CD4-positive, alpha-beta T cell treated with Interleukin-12 subunit alpha and Interleukin-12 subunit beta, for 1 hour (primary cell): ENCODE results near the gene POU5F1.
"Not testable (repeated sequence)": the region's sequence is repeated elsewhere in the genome, so short reads cannot be mapped to it uniquely, and the experiment has no call there.

ENCODE experiments used
- DNase-seq: peaks from one replicate; pipeline ENCODE4 v3.0.0-alpha.2; 2020

POU5F1 gene

DNA sequence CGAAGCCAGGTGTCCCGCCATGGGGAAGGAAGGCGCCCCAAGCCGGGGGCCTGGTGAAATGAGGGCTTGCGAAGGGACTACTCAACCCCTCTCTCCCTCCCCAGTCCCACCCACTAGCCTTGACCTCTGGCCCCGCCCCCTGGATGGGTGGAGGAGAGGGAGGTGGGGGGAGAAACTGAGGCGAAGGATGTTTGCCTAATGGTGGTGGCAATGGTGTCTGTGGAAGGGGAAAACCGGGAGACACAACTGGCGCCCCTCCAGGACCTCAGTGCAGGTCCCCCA lies at the start of gene POU5F1:
TSS of gene POU5F1 (minus strand) at position 83 of the 282 bp plus-strand sequence. CDS start at position 21, 62 bp downstream.
- DNase-seq: no peak

DNA sequence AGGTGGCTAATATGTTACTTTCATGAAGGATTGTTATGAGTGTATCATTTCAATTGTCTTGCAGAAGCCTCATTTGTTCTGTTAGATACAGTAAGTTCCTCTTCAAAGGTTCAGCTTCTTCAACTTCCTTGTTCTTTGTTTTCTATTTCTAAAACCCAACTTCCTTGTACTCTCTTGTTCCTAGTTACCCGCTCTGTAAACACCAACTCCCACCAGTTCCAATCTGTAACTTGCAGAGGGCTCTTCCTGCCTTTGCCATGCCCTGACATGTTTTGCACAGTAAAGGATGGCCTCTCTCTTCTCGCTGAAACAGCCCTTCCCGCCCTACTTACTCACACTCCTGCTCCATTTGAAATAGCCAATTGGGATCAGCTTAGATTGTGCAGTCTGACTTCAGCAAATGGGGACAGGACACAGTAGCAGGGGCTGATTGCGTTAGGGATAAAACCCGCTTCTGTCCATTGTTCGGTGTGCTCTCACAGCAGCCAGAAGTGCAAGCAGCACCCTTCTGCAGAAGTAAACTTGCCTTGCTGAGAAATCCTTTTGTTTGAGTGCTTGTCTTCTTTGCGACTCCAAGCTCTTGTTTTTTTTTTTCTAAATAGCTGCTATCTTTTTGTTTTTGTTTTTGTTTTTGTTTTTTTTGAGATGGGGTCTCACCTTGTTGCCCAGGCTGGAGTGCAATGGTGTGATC lies 45.9 kb upstream of the POU5F1 start:
- DNase-seq: no peak

- not testable (repeated sequence) for DNase-seq
Measured at GRCh38 chr6:31215216-31215615, 44.7 kb upstream of the POU5F1 start.

GRCh38 chr6:31214516-31214915 lies 44.0 kb upstream of the POU5F1 start:
- no peak for DNase-seq

- DNase-seq: no peak
Measured at GRCh38 chr6:31210741-31211532, 40.5 kb upstream of the POU5F1 start.

DNA sequence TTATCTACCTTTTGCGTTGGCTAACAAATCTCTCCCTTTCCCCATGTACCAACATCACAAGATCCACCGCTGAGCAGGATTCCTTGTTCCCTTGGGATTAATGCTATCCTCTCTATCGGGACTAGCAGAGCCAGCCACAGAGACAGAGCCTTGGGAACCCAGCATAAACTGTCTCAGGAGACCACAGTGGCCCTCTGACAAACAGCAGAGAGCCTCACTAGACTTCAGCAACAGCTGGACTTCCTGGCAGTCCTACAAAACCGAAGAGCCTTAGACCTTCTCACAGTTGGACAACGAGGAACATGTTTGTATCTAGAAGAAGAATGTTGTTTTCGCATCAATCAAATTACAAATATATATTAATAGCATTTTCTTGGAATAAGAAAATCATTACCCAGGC lies 39.6 kb upstream of the POU5F1 start:
- DNase-seq: no peak

GRCh38 chr6:31209137-31209536 lies 38.7 kb upstream of the POU5F1 start:
- DNase-seq: no peak

GRCh38 chr6:31208506-31208905 lies 38.0 kb upstream of the POU5F1 start:
- no peak for DNase-seq

DNA sequence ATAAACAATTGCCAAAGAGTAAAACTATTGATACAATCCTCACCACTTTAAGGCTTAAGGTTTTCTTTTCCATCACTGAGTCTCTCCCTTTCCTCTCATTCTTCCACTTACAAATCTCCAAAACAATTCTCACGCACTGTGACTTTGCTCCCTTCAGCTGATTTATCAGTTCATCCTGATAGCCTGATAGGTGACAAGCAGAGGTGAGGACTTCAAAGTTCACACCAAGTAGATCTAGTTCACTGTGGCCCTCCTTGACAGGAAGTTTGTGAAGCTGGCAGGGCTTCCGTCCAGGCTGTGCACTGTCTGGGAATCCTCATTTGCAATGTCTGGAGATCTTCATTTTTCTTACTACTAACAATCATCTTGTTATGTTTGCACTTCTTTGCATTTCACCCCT lies 35.2 kb upstream of the POU5F1 start:
- DNase-seq: no peak

DNA sequence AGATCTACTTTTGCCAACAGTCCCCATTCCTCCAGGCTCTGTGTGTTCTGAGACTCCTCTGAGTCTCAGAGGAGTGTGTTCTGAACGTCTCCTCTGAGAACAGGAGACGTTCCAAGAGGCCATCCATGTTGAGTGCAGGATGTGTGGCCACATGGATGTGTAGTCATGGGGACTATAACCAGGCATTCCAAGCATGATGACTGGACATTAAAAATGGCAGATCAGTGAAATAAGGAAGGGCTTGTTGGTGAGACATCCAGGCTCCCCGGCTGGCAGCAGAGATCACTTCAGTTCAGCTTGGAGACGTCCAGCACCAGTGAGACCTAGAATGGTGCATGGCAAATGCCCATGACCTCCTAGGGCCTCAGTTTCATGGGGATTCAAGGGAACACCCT lies 34.3 kb upstream of the POU5F1 start:
- no peak for DNase-seq

DNA sequence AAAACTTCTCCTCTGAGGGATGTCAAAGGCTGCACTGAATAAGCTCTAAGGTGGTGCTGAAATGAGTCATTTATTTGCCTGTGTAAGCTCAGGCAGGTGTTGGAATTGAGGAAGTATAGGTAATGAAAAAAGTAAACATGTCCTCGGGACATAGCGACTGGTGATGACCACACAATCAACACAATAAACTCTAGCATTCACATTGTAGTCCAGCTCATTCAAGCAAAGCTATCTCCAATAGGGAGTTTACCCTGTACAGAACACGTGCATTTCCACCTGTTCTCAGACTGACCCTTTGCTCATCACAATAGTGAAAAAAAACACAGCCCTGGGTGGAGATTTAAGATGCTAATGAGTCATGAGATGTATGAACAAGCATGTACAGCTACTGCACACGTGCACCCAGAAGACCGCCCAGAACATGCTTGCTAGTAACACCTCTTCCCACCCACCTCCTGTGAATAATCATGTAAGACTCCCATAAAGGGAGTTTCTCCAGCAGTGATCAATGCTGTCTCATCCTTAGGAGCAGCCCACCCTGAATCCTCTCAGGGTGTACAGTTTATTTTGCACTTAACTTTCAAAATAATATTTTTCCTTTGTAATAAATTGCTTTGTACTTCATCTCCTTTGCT lies 33.0 kb upstream of the POU5F1 start:
- peak; percentile 64 for DNase-seq

GRCh38 chr6:31202259-31203166 lies 32.0 kb upstream of the POU5F1 start:
- no peak for DNase-seq

- not testable (repeated sequence) for DNase-seq
Measured at GRCh38 chr6:31199105-31199452, 28.6 kb upstream of the POU5F1 start.

GRCh38 chr6:31197559-31198305 lies 27.2 kb upstream of the POU5F1 start:
- DNase-seq: peak; percentile 96

DNA sequence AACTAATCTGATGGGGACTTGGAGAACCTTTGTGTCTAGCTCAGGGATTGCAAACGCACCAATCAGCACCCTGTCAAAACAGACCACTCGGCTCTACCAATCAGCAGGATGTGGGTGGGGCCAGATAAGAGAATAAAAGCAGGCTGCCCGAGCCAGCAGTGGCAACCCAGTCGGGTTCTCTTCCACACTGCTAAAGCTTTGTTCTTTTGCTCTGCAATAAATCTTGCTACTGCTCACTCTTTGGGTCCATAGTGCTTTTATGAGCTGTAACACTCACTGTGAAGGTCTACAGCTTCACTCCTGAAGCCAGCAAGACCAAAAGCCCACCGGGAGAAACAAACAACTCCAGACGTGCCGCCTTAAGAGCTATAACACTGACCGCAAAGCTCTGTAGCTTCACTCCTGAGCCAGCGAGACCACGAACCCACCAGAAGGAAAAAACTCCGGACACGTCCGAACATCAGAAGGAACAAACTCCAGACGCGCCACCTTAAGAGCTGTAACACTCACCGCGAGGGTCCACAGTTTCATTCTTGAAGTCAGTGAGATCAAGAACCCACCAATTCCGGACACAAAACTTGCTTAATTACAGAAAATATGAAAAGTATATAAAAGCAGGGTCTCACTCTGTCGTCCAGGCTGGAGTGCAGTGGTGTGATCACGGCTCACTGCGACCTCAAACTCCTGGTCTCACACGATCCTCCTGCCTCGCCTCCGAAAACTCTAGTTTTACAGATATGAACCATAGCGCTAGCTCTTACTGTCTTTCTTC lies 26.0 kb upstream of the POU5F1 start:
- peak; percentile 35 for DNase-seq

DNA sequence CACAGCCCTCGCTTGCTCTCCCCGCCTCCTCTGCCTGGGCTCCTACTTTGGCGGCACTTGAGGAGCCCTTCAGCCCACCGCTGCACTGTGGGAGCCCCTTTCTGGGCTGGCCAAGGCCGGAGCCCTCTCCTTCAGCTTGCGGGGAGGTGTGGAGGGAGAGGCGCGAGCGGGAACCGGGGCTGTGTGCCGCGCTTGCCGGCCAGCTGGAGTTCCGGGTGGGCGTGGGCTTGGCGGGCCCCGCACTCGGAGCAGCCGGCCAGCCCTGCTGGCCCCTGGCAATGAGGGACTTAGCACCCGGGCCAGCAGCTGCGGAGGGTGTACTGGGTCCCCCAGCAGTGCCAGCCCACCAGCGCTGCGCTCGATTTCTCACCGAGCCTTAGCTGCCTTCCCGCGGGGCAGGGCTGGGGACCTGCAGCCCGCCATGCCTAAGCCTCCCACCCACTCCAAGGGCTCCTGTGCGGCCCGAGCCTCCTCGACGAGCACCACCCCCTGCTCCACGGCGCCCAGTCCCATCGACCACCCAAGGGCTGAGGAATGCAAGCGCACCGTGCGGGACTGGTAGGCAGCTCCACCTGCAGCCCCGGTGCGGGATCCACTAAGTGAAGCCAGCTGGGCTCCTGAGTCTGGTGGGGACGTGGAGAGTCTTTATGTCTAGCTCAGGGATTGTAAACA lies 25.0 kb upstream of the POU5F1 start:
- not testable (repeated sequence) for DNase-seq

DNA sequence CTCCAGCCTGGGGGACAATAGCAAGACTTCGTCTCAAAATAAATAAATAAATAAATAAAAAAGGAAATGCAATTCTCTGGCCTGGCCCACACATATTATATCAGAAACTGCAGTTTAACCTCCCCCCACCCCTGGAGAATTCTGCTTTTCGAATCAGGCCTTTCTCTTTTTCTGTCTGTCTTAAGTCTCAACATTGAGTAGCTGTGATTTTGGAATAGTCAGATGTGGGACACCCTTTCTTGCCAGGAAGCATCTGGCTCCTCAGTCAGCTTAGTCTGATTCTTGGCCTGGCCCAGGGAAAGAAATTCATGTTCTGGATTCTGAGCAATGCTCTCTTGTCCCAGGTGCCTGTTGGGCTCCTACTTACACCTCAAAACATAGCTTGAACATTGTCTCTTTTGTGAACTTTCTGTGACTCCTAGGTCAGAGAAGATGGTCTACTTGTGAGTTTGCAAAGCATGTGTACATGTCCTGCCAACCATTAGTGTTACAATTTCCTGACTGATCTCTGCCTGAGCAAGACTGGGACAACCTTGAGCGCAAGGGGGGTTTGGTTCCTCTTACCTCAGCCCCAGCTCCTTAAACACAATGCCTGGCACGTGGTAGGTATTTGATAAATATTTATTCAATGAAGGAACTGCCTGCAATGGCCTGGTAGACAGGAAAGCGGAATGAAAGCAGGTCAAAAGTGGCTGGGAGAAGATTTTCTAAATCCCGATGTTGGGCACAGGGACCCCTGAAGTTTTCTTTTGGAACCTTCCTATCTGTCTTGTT lies 23.8 kb upstream of the POU5F1 start:
- DNase-seq: no peak

GRCh38 chr6:31193206-31193605 lies 22.7 kb upstream of the POU5F1 start:
- DNase-seq: no peak

DNA sequence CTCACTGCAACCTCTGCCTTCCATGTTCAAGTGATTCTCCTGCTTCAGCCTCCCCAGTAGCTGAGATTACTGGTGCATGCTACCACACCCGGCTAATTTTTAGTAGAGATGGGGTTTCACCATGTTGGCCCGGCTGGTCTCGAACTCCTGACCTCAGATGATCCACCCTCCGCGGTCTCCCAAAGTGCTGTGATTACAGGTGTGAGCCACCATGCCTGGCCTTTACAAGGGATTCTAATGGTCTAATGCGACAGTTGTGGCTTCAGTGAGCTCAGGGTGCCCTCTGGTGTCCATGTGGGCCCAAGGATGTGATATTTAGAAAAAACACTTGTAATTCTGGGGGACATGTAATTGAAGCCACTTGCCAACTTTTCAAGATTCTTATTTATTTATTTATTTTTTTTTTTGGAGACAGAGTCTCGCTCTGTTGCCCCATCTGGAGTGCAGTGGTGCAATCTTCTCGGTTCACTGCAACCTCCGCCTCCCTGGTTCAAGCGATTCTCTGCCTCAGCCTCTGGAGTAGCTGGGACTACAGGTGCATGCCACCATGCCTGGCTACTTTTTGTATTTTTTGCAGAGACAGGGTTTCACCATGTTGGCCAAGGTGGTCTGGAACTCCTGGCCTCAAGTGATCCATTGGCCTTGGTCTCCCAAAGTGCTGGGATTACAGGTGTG lies 22.1 kb upstream of the POU5F1 start:
- peak; percentile 72 for DNase-seq

DNA sequence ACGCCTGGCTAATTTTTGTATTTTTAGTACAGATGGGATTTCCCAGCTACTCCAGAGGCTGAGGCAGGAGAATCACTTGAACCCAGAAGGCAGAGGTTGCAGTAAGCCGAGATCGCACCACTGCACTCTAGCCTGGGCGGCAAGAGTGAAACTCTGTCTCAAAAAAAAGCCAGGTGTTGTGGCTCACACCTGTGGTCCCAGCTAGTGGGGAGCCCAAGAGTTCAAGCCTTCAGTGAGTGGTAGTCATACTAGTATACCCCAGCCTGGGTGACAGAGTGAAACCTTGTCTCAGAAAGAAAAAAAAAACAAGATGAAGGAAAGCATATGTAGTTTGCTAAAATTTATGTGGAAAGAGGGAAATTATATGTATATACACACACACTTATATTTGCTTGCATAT lies 20.0 kb upstream of the POU5F1 start:
- DNase-seq: no peak
